ENCODE data around the gene ROCK1. TPM values are rescaled to one million over a fixed set of nuclear protein-coding genes. Genes with fewer than 3 reads are reported as not detected.
"Not testable (repeated sequence)": the region's sequence is repeated elsewhere in the genome, so short reads cannot be mapped to it uniquely, and the experiment has no call there.

The ROCK1 gene
- total and polyA plus RNA-seq, 2 donors: 34.2 to 128 TPM

- Histone ChIP-seq H3K36me3 (ENCODE audit: insufficient read depth) (peaks cover 5% of the 10 kb centered on the region), H3K4me1 (ENCODE audit: insufficient read depth) (no peaks in the 10 kb centered on the region), H3K4me3 (ENCODE audit: low read depth, low read length) (no peak overlapping the region), H3K27ac (ENCODE audit: low read depth) (no peak overlapping the region)
- 86% methylated on average over 3 of the region's 3 CpGs for WGBS
- DNase-seq (ENCODE audit: extremely low spot score): no peak
Measured at GRCh38 chr18:20988726-20989125, 122.9 kb downstream of the ROCK1 start.

- 94% methylated on average over 2 of the region's 2 CpGs for WGBS
- H3K36me3 ChIP-seq (ENCODE audit: insufficient read depth): peaks cover 6% of the 10 kb centered on the region
- no peak for DNase-seq (ENCODE audit: extremely low spot score)
- no peak overlapping the region for H3K27ac ChIP-seq (ENCODE audit: low read depth)
- H3K4me1 ChIP-seq (ENCODE audit: insufficient read depth): no peaks in the 10 kb centered on the region
- H3K4me3 ChIP-seq (ENCODE audit: low read depth, low read length): no peak overlapping the region
Measured at GRCh38 chr18:20975077-20975476, 136.5 kb downstream of the ROCK1 start.

- H3K27ac ChIP-seq (ENCODE audit: low read depth): no peak overlapping the region
- DNase-seq (ENCODE audit: extremely low spot score): no peak
- no peak overlapping the region for H3K4me3 ChIP-seq (ENCODE audit: low read depth, low read length)
- no peaks in the 10 kb centered on the region for H3K4me1 ChIP-seq (ENCODE audit: insufficient read depth)
- H3K36me3 ChIP-seq (ENCODE audit: insufficient read depth): peaks cover 6% of the 10 kb centered on the region
Measured at GRCh38 chr18:20971886-20972267, 139.7 kb downstream of the ROCK1 start.

GRCh38 chr18:20966795-20967194, 144.8 kb downstream of the ROCK1 start:
- WGBS: 99% methylated on average over 2 of the region's 2 CpGs
- no peak for DNase-seq (ENCODE audit: extremely low spot score)
- Histone ChIP-seq H3K4me1 (ENCODE audit: insufficient read depth) (no peaks in the 10 kb centered on the region), H3K36me3 (ENCODE audit: insufficient read depth) (peaks cover 10% of the 10 kb centered on the region), H3K27ac (ENCODE audit: low read depth) (no peak overlapping the region), H3K4me3 (ENCODE audit: low read depth, low read length) (no peak overlapping the region)

GRCh38 chr18:20963027-20963426, 148.6 kb downstream of the ROCK1 start:
- 96% methylated on average over 2 of the region's 2 CpGs for WGBS
- Histone ChIP-seq H3K27ac (ENCODE audit: low read depth) (no peak overlapping the region), H3K36me3 (ENCODE audit: insufficient read depth) (peaks cover 5% of the 10 kb centered on the region), H3K4me3 (ENCODE audit: low read depth, low read length) (no peak overlapping the region), H3K4me1 (ENCODE audit: insufficient read depth) (no peaks in the 10 kb centered on the region)
- no peak for DNase-seq (ENCODE audit: extremely low spot score)

- 76% methylated on average over 1 of the region's 1 CpG for WGBS
- H3K27ac ChIP-seq (ENCODE audit: low read depth): no peak overlapping the region
- DNase-seq (ENCODE audit: extremely low spot score): no peak
- H3K4me3 ChIP-seq (ENCODE audit: low read depth, low read length): no peak overlapping the region
- peaks cover 3% of the 10 kb centered on the region for H3K36me3 ChIP-seq (ENCODE audit: insufficient read depth)
- no peaks in the 10 kb centered on the region for H3K4me1 ChIP-seq (ENCODE audit: insufficient read depth)
Measured at GRCh38 chr18:20960735-20961134, 150.9 kb downstream of the ROCK1 start.

- H3K36me3 ChIP-seq (ENCODE audit: insufficient read depth); H3K4me1 ChIP-seq (ENCODE audit: insufficient read depth); H3K27ac ChIP-seq (ENCODE audit: low read depth); H3K4me3 ChIP-seq (ENCODE audit: low read depth, low read length); DNase-seq (ENCODE audit: extremely low spot score): not testable (repeated sequence)
- 85% methylated on average over 2 of the region's 2 CpGs for WGBS
Measured at GRCh38 chr18:20950827-20951226, 160.8 kb downstream of the ROCK1 start.

Small RNAs within 50 kb of the gene (small RNA-seq; reads per million reads assigned to genes)
- gene RNU6-120P: not detected

Other genes with a start within 250 kb of the ROCK1 start
- 1.4 TPM for gene GREB1L, start 130.4 kb upstream of the ROCK1 start, total RNA-seq
- gene GREB1L, start 130.4 kb upstream of the ROCK1 start, polyA plus RNA-seq: 0.10 TPM